ENCODE measurements around the gene CASQ2.
"Not testable (repeated sequence)": the region's sequence is repeated elsewhere in the genome, so short reads cannot be mapped to it uniquely, and the experiment has no call there.

CASQ2 gene

DNA sequence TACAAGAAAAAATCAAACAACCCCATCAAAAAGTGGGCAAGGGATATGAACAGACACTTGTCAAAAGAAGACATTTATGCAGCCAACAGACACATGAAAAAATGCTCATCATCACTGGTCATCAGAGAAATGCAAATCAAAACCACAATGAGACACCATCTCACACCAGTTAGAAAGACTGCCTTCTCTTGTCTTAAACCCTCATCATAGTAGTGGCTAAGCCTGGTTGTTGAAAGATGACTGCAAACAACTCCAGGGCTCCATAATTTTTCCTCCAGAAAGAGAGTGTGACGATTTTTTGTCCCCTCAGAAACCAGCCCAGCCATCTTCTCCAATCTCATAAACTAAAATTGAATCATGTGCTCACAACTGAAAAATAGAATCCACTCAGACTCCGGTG is 12.1 kb upstream of the CASQ2 start:
- DNase-seq: not testable (repeated sequence)

DNA sequence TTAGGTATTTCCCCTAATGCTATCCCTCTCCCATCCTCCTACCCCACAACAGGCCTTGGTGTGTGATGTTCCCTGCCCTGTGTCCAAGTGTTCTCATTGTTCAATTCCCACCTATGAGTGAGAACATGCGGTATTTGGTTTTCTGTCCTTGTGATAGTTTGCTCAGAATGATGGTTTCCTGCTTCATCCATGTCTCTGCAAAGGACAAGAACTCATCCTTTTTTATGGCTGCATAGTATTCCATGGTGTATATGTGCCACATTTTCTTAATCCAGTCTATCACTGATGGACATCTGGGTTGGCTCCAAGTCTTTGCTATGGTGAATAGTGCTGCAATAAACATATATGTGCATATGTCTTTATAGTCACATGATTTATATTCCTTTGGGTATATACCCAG is 10.6 kb upstream of the CASQ2 start:
- DNase-seq: not testable (repeated sequence)

DNA sequence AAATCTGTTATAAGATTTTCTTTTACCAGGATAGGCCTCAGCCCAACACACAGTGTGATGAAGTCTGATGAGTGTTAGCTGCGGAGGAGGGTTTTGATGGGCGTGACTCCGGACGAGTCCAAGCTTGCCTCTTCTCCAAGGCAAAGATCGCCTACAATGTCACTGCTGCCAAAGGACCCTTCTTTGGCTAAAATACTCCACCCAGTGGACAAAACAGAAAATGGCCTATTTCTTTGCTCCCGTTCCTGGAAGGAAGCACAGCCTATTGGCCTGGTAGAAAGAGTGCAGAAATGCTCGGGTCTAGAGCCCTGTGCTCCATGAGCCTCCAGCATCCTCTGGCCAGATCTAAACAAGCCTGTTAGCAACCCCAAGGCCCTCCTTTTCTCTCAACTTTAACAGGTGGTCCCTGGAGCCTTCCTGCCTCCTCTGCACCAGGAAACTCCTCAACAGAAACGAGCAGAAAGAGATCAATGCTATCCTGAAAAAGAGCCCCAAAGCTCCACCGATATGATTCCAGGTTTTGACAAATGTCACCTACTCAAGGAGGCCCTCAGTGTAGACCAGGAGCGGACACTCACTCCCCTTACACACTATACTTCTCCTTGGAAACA is 3.4 kb upstream of the CASQ2 start:
- peak; percentile 72 for DNase-seq

DNA sequence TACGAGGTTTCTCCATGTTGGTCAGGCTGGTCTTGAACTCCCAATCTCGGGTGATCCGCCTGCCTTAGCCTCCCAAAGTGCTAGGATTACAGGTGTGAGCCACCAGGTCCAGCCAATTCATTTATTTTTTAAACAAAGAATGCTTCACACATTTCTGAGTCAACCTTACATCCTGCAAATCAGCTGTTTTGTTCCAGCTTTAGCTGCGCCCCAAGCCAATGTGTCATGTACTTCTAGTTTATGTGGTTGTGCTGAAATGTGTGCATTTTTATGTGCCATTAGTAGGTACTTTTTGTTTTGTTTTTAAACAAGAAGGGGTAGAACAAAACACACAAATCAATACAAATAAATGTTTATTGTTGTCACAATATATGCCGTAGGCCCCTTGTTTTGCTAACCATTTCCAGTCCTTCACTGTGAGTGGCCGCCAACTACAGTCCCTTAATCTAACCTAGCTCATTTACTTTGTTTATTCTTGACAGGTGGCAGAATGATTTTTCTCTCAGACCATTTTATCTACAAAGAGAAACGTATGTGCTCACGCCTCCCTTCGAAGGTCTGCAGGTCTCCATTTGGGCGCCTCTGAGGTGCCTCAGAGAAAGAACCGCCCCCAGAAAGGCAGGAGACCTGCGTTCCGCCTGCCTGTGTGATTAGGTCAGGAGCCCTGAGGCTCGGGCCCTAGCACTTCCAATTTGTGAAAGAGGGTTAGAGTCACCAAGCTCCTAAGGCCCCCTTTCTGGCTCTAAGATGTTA is 2.8 kb upstream of the CASQ2 start:
- no peak for DNase-seq

DNA sequence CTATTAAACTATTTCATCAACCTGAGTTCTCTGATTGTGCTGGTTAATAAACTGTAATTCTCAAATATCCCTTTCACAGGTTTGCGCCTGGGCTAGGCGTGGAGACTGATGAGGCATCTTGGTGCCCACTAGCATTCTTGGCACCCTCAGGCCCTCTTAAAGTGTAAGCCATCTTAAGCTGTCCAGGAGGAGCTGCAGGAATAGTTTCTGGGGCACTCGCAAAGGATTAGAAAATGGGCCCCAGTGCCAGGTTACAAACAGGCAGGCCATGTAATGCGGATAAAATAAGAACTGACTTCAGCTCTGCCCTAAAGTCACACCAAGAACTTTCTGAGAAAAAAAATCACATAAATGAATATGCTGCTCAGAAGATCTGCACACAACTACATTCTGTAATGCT is 1.1 kb downstream of the CASQ2 start:
- DNase-seq: no peak

DNA sequence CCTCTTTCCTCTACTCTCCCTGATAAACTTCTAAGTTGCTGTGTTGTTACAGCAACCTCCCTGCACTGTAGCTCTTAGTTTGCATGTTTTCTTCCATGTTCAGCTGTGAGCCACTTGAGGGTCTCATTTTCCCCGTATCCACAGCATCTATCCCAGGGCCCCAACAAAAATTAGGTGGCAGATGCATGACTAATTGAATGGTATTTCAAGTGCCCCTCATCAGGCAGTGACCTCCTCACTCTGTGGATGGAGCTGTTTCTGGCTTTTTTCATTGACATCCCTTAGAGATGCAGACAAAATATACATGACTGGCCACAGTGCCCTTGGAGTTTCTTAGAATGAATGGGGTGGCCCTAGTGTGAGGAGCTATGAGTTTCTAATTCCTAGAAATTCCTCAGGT is 3.4 kb downstream of the CASQ2 start:
- DNase-seq: no peak

DNA sequence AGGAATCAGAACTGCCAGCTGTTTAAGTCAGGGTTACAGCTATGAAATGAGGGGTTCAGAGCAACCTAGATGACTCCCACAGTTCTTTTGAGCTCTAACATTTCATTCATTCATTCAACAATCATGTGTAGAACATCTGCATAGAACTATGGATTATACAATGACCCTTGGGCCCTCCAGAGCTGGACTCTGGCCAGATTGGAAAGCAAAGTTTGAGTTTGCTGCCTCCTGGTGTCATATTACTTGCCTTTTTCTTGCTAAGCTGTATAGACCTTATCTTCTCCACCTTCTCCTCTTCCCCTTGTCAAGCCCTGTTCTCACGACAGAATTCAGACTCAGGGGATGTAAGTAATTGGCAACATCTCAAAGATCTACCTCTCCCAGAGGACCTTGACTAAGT is 4.0 kb downstream of the CASQ2 start:
- peak; percentile 36 for DNase-seq

DNA sequence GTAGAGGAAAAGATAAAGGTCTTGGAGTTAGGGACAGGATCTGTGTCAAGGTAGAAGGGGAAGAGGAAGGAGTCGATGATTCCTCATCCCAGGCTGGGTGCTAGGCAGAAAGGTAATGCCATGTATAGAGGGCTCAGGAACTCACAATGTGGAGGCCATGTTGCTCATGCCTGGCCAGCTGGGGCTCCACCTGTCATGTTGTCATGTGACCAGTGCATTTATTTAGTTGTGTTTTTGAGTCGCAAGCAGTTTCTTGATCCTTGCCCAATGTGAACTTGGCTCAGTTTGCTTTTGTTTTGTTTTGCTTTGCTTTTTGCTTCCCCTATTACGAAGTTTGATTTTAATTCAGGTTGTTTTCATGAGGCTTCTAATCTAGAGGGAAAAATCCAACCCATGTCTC is 5.7 kb downstream of the CASQ2 start:
- DNase-seq: no peak

DNA sequence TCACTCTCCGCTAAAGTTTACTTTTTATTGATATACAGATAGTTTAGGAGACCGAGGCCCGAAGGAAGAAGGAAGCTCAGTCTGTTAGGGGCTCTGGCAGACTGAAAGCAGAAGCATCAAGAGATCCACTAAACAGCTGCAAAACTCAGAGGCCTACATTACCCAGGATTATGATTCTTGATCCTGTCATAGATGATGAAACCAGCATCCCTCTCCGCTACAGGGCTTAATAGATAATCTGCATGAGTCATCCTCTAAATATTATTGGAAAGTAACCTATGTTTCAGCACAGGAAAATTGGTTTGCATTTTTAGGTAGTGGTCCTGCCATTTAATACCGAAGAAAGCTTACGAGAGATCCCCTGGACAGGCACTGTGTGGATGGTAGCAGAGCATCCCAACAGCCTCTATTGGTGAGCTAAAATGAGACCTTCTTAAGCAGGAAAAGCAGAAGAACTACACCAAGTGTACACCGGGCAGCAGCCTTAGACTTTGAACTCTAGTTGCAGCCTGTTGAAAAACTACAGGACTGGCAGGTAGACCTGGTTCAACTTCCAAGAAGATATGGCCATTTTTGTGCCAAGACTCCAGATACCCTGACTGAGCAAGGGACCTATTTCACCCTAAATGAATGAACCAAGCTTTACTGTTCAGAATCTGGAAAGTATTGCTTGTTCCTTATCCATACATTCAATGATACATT is 6.8 kb downstream of the CASQ2 start:
- DNase-seq: no peak

DNA sequence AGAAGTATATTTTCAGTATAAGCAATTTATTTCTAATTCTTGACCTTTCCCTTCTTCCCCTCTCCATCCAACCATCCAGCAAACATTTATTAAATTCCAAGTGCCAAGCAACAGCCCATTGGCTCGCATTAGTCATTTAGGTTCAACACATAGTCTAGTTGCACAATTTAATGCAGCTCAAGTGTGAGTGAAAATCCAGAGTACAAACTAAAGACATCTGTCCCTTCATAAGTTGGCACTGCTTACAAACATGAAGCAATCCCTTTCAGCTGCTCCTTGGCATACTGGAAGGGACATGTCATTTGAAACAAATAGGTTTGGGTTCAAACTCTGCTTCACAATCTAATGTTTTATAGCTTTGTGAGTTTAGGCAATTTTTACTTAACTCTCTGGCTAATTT is 10.7 kb downstream of the CASQ2 start:
- no peak for DNase-seq

DNA sequence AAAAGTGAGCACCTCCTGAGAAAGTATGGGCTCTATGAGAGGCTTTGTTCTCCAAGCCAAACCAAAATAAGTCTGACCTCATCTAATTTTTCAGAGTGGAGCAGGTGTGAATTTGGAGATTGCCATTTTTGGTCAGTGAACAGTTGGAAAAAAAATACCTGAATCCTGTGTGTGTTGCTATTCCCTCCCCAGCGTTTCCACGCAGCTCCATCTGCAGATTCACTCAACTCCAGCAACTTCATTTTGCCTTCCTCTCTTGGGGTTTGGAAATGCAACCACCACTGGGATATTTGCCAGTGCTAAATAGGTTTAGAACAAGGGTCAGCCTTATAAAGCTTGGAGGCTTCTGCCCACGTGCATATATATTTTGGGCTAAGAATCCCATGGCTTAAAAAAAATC is 11.2 kb downstream of the CASQ2 start:
- DNase-seq: no peak

DNA sequence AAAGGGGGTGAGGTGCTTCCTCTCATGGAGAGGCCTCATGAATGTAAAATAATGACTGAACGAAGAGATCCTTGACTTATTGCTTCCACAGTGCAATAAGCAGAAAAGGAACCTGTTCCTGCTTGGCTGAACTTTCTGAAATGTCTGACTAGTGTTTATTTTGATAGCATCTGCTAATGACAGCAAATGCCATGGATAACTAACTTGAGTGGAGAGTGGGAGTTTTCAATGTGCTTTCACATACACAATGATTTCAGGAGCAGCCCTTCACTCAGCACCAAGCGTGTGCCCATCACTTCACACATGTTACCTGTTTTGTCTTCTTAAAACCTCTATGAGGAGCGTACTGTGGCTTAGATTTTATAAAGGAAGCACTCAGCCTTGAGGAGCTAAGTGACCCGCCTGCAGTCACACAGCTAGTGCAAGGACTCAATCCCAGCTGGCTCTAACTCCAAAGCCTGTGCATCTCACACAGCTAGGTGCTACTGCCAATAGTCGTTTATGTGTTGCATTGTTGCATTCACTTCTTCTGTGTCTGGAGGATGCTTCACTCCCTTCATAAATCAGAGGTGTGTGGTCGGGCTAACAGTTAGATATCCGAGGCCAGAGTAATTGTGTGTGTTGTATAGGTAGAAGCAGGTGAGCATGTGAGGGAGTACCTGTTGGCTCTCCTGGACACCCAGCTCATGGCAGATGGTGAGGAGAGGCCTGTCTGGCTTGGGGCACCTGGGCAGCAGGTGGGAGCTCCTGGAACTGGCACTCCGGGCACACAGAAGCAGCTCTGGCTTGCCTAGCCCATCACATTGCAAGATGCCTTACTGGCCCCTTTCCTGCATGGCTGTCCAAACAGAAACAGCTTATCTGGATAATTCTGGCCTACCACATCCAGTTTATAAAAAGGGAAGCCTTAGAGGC is 12.8 kb downstream of the CASQ2 start:
- DNase-seq: no peak

DNA sequence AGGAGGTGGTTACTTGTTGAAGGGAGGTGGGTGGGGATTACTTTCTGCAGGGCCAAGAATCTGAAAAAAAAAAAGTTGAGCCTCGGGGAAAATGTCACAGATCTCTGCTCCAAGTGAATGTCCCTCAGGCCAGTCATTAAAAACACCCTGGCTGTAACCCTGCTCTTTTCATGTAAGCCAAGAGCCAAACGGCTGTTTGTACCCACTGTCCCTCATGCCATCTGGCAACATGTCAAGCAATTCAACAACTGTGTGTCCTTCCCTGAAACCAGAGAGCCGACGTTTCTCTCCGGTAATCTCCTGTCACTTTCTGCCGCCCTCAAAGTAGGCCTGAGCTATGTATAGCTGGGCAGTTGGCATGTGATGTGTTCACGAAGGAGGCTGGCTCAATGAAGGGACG is 14.7 kb downstream of the CASQ2 start:
- no peak for DNase-seq

DNA sequence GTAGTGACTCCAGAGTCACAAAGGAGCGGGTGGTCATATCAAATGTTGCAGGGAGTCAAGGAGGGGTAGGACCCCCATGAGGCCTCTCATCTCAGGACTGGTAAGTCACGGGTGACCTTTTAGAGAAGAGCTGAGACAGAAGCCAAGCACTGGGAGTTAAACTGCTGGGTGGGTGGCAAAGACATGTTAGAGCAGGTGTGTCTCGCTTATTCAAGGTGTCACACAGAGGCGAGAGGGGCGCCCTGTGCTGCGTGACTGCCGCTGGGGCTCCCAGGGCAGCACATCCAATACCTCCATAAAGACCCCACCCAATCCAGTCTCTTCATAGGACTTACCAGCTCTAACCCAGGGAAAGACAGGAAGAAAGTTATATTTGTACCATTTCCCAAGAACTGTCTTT is 15.2 kb downstream of the CASQ2 start:
- DNase-seq: no peak

DNA sequence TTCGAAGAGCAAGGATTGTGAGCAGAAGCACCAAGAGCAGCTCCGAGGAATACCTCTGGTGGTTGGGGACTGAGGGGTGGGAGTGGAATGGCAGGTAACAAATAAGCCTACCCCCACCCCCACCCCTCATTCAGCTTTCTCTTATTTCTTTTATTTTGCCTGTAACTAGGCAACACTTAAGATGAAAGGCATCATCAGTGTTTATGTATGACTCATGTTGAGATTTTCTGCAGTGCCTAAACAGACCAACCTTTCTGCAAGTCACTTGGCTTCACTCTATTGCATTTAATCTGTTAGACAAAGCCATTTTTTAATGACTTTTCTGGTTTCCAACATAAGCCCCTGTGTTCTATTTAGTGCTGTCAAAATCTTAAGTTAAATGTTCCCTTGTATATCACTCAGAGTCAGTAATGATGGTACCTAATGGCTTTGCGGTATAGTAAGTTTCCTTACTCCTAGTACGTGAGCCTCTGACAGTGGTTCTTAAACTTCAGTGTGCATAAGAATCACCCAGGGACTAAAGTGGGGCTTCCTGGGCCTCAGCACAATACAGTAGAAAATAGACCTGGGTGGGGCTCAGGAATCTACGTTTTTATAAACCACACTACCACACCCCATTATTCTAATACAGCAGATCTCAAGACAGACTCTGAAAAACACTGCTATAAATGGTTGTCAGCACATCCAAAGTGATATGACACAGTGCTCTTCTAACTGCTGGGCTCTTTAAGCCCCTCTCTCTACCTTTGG is 19.9 kb downstream of the CASQ2 start:
- no peak for DNase-seq

DNA sequence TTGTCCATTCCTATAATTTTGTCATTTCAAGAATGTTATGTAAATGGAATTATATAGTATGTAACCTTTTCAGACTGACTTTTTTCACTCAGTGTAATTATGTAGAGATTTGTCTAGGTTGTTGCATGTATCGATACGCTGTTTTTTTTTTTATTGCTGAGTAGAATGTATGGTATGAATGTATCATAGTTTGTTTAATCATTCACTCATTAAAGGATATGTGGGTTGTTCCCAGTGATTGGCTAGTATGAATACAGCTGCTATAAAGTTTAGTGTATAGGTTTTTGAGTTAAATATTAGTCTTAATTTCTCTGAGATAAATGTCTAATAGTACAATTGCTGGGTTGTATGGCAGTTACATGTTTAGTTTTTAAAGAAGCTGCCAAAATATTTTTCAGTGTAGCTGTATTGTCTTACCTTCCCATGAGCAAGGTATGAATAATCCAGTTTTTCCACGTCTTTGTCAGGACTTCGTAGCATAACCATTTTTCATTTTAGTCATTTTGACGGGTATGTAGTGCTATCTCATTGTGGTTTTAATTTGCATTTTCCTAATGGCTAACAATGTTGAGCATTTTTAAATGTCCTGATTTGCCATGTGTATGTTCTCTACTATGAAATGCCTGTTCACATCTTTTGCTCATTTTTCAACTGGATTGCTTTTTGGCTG is 22.4 kb downstream of the CASQ2 start:
- DNase-seq: no peak

DNA sequence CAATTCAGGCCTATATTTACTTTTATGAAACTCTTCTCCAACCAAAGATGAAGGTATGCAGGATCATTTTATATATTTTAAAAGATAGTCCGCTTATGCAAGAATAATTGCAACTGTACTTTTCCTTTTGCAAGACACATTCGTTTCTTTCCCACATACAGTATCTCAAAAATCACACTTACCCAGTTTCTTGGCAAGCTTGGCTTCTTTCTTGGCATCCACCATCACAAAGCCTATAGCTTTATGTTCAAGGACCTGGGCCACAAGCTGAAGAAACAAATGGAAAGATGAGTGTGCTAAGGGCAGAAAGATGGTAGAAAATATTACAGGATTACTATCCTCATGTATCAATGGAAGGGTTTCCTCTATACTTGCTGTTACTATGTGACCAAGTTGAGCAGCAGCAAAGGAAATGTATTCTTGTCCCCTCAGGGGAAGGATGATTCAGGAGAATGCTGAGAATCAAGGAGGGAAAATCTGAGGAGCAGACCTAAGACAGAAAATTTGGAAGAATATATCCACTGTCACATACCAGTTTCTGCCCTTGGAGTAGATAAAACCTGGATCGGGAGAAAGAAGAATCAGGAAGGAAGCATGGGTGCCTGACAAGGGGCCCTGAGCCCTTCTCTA is 23.8 kb downstream of the CASQ2 start:
- no peak for DNase-seq

DNA sequence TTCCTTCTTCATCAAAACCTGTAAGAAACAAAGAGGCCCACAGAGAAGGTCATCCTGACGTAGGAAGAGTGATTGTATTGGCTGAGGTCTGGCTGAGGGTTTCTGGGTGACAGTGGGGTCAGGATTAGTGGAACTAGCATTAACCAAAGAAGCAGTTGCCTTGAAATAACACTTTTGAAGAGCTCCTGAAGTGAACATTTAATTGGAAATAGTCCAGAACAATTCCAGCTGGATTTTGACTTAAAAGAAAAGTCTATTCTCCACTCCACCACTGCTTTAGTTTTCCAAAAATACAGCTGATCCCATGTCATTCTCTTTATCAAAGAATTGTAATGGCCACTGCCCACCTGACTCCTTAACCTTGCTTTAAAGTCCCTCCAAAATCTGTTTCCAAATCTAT is 27.7 kb downstream of the CASQ2 start:
- DNase-seq: no peak

DNA sequence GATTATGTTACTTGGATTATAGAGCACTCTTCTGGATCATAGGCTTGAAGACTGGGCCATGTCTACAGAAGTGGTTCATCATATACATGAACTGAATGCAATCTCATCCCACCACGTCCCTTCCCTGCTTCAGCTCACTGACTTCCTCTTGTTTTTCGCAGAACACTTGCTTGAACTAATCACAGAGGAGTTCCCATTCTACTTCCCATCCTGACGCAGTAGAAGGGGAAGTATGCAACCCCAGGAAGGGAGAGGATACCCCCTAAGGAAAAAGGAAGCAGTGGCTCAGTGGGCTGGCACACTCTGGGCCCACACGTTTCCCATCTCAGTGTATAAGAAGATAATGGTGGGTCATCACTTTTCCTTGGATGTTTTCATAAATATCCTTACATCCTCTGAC is 36.2 kb downstream of the CASQ2 start:
- peak; percentile 83 for DNase-seq

DNA sequence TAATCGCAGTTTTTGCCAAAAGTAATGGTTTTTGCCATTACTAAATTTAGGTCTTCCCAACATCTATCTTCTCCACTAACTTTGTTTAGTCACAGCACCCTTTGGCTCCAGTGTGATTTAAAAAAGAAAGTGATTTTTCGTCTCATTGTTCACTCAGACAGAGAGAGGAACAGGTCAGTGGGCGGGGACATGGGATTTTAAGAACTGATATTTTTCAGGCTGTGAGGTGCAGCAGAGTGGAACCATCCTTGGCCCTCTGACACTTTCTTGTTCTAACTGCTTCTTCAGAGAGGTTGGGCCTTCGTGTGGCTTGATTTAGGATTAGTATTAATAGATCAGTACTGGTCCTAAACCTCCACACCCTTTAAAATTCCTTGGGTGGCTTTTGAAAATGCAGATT is 38.8 kb downstream of the CASQ2 start:
- peak; percentile 84 for DNase-seq

DNA sequence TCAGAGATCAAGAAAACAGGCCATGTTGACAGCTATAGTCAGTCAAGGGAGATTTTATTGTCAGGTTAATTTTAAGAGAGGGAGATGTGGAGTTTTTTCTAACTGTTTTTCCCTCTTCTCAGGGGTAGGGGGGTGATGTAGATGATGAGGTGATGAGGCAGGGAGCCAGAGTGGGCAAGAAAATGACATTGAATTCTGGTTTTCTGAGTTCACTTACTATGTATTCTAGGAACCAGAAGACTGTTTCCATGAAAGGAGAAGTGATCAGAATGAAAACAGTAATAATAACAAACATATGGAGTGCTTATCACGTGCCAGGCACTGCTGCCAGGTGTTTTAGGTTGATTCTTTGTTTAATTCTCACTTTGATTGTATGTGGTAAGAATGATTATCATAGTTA is 40.2 kb downstream of the CASQ2 start:
- no peak for DNase-seq

Data from inflammatory macrophage treated with lipopolysaccharide for 4 hours (primary cell).